Measurements from ENCODE around the gene SSTR5.
A peak's percentile ranks its signal among the peaks of the same experiment; 100 is the strongest.

SSTR5 gene

DNA sequence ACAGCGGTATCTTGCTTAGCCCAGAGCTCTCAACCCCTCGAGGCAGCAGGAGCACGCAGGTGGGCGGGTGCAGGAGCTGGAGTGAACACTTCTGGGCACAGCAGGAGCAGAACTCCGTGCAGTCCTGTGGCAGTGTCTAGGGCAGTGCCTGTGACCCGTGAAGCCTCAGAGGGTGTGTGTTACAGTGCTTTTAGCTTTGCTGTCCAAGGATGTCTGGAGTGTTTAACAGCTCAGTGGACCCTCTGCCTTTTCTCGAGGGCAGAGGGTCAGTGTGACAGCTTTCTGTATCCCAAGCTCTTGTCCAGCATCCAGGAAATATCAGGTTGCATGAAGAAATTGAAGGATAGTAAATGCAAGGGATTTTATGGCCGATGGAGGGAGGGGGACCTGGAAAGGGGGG lies 16.4 kb upstream of the SSTR5 start:
- no peak for DNase-seq

DNA sequence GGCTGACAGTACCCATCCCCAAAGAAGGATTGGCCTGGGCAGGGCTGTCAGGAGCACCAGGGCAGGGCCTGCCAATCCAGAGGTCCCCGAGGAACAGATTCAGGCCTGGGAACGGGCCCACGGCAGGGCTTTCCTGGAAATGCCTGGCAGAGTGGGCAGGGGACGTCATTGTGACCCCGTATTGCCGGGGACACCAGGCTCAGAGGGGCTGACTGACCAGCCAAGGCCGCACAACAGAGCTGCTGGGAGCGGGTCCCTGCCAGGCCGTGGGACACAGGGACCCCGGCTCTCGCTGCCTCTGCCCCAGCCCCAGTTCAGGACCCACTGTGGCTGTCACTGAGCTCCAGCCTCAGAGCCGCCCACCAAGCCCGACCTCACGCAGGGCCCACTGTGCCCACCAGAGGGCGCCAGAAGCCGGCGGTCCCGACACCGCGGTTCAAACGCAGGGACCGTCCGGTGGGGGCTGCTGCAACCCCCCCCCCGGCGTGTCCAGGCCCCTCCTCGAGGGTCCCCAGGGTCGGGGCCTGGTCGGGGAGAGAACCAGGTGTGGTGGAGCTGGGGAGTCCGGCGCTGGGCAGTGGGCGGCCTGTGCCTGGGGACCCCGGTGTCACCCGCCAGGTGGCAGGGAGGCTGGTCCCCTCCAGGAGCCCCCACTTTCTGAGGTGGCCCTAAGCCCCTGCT lies 15.2 kb upstream of the SSTR5 start:
- peak; percentile 56 for DNase-seq

DNA sequence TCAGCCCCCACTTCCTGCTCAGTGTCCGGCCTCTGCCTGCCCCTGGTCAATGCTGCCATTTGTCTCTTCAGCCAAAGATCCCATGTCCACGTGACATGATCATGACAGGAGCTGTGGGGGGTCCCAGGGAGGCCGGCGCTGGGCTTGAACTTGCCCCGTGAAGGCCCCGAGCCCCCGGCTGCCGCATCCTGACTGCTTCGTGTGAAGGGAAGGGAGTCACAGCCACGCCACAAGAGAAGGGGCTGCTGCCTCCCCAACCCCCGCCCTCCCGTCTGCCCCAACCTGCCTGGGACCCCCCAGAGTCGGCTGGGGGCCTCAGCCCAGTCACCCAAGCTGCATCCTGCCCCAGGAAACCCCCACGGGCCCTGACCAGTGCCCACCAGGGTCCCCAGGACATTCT lies 14.3 kb upstream of the SSTR5 start:
- no peak for DNase-seq

DNA sequence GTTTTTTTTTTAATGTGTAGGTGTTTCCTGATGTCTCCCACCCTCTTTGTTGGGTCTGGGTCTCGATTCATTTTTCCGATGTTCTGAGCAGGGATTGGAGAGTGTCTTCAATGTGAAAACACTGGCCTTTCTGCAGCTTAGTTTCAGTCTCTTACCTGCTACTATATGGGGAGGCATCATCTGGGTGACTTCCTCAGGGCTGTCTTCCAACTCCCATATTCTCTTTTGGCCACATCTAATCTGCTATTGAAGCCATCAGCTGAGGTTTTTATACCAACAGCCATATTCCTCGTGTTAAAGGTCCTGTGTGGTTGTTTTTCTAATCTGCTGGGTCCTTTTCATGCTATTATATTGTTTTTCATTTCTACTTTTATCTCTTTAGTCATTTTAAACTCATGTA lies 13.2 kb upstream of the SSTR5 start:
- DNase-seq, result no peak

DNA sequence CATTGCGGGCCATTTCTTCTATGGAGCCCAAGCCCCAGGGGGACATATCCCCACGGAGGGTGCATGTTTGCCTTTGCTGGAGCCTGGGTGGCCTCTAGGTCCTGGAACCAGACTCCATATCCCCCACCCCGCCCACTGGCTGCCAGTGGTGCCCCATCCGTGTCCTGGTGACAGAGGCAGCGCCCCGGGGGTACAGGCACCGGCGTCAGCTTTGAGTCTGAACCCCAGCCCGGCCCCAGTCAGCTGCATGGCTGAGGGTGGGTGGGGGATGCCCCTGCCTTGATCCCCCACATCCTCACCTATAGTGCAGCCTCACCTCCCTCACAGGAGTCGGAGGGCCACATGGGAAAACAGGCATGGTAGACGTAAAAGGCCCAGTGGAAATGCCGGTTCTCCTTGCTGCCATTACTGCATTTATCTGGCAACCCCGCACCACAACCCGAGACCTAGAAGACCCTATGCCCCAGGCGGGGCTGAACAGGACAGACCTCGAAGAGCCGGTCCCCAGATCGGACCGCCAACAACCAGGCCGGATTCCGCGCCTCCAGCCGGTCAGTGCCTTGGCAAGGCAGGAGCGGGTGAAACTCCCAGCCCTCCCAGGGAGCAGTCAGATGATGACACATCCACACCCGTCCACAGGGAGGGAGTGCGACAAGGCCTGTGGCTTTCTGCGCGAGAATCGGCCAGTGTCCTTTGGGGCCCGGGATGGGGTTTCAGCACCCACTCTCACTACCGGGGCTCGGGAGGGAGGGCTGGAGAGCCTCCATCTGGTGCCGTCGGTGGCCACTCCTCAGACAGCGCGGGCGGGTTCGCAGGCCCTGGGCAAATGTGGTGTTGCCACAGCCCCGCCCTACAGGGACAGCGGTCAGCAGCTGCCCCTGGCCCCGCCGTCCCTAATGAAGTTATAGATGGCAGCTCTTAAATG lies 11.9 kb upstream of the SSTR5 start:
- no peak for DNase-seq

DNA sequence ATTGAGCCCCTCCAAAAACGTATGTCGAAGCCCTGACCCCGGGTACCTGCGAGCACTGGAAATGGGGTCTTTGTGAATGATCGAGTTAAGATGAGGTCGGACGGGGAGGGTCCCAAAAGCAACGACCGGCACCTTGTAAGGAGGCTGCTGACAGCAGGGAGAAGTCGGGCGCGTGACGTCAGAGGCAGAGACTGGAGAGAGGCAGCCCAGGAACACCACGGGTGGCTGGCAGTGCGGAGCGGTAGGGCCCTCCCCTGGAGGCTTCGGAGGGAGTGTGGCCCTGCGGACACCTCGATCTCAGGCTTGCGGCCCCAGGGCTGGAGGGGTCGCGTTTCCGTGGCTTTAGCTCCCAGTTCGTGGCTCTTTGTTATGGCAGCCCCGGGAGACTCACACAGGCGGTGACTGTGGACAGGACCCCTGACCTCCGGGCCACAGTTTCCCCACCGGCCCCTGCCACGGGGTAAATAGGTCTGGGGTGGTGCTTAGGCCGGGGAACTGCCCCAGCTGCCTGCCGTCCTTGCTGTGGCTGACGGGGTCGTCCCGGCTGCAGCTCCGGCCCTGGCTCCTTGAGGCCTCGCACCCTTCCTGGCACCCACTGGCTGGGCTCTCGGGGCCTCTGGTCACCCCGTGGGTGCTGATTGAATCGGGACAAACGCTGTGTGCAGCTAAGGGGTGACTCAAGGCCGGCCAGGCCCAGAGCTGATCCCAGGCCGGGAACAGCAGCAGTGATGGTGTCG lies 10.6 kb upstream of the SSTR5 start:
- no peak for DNase-seq

DNA sequence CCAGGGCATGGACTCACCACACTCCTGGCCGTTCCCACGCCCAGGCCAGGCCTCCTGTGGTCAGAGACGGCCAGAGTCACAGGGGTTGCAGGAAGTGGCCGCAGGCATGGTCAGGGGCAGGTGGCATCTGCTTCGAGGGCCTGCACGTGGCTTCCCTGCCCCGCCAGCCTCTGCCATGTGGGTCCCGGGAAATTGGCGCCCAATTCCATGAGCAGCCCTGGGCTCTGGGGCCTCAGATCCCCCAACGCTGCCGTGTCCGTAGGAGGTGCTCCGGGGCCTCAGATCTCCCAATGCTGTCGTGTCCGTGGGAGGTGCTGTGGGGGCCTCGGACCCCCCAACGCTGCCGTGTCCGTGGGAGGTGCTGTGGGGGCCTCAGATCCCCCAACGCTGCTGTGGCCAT lies 9.7 kb upstream of the SSTR5 start:
- no peak for DNase-seq

DNA sequence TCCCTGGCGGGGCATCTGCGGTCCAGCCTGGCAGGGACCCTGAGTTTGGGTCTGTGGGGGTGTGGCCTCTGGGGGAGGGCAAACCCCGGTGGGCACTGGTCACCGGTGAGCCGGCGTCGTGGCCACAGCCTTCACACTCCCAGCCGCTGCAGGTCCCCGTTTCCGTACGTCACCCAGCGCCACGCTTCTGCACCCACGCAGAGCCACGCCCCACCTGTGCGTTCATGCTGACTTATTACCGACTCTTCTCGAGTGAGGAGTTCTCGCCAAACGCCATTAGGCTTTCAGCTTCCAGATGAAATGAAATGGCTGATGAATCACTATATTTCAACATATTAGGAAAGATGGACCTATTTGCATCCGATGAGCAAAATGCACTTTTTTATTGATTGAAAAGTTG lies 8.8 kb upstream of the SSTR5 start:
- DNase-seq, result no peak

DNA sequence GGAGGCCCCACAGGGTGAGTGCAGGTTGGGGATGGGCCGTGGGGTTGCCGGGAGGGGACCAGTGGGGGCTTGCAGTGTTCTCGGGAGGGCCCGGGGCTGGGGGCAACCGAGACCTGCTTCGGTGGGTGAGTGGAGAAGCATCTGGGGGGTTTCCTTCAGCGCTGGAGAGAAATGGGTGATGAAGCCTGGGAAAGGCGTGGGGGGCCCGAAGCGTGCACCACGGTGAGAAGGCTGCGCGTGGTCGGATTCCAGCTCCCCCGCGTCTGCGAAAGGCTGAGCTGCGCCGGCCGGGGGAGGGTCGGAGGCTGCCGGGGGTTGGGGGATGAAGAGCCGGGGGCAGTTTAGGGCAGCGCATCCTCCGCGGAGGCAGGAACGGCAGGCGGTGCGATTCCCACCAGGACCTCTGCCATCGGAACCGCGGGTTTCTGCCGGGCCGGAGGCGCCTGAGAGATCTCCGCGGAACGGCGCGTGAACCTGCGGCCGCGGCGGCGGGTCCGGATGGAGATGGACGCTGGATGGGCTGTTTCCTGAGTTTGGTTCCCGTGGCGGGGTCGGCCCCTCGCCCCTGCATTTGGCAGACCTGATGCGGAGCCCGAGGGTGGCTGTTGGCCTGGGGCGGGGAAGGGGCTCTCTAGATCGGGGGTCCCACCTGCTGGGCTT lies 6.9 kb upstream of the SSTR5 start:
- no peak for DNase-seq

DNA sequence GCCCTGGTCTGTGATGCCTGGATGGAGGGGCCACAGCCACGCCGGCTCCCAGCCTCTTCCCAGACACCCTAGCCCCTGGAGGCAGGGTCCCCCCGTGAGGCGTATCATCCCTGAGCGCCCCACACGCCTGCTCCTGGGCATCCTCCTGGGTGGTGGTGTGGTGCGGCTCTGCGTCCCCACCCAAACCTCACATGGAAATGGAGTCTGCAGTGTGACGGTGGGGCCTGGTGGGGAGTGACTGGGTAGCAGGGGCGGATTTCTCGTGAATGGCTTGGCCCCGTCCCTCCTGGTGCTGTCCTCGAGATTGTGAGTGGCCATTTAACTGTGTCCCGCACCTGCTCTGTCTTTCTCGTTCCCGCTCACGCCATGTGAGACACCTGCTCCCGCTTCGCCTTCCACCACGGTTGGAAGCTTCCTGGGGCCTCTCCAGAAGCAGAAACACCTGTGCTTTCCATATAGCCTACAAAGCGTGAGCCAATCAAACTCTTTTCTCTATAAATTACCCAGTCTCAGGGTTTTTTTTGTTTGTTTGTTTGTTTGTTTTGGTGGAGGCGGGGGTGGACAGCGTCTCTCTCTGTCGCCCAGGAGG lies 5.9 kb upstream of the SSTR5 start:
- DNase-seq, result no peak

DNA sequence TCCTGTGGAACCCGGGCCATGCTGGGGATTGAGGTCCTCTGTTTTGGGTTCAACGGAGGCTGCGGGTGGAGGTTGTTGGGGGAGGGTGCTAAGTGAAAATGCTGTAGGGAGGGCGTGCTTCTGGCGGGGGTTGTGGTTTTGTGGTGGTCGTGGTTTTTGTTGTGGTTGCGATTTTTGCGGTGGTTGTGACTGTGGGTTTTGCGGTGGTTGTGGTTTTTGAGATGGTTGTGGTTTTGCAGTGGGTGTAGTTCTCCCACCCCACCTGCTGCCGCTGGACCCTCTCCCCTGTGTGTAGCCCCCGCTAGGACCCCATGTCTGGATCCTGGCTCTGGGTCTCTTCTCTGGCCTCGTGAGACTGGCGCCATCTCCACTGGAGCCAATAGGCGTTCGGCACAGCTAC lies 4.9 kb upstream of the SSTR5 start:
- no peak for DNase-seq

DNA sequence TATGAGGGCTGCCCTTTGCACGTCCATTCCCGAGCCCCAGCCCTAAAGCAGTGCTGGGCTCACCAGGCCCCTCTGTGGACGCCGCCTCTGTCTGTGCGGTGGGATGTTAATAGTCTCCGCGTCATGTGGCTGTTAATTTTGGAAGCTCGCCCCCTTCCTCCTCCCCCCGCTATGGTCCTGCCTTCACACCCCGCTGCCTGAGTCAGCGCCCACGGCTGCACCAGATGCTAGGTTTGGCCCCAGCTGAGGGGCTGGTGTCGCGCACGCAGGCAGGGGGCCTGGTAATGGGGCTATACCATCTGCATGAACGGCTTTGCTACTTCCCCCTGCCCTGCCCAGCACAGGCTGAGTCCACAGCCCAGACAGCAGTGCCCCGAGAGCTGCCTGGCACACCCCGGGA lies 4.1 kb upstream of the SSTR5 start:
- no peak for DNase-seq

DNA sequence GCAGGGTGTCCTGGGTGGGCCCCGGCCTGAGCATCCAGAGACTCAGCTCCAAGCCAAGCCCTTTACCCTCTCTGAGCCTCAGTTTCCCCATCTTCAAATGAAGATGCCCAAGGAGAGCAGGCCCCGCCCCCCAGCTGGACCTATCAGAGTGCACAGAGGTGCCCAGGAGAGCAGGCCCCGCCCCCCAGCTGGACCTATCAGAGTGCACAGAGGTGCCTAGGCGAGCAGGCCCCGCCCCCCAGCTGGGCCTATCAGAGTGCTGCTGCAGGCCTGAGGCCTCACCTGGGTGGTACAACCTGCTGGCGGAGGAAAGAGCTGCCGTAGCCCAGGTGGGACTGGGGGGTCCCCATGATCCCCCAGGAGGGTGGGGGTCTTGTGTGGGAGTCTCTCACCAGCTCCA lies 3.4 kb upstream of the SSTR5 start:
- DNase-seq, result no peak

DNA sequence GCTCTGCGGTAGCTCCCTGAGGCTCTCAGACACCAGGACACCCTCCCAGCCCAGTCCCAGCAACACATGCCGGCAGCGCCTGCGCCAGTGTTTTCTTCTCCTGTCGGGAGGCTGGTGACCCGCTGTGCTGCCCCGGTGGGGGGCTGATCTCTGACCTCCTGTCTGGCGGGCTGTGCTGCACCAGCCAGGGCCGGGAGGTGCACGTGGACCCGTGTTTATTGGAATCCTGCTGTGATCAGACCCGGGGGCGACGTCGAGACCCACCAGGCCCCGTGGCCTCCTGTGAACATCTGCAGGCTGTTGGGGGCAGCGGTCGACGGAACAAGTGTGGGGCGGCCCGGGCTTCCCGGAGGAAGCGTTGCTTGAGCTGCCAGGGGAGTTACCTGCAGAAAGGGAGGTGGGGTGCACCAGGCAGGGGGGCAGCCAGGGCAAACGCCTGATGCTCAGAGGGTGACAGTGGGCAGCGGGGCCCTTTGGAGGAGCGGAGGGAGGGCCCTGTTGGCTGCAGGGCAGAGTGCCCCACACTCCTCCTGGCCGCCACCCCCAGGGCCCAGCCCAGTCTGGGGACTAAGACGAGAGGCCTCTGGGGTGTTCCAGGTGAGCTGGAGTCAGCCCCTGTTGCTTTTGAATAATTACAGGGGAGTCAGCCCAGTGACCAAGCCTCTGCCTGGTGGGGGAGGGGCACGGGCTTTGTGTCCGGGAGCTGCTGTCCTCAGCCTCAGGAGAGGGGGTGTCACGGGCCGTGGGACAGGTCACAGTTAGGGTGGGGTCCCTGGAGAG lies 2.3 kb upstream of the SSTR5 start:
- DNase-seq, result no peak

DNA sequence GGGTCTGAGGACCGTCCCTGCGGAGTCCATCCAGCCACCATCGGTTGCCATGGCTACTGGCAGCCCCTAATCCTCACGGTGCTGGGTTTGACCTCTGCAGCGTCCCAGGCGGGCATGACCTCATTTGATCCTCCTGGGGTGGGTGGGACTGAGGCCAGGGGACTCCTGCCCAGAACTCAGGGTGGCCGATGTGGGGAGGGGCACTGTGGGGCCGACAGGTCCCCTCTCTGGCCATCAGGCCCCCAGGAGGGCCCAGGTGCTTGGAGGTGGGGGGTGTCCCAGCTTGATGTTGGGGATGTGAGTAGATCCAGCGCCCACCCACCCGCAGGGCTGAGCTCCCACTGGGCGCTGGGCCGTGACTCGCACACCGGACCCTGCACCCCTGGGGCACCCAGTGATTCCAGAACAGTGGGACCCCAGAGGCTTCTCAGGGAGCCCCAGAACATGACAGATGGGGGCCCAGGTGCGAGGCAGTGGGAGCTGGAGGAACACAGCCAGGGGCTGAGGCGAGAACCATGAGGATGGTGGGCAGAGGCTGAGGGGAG lies 1.6 kb upstream of the SSTR5 start:
- DNase-seq, result no peak

DNA sequence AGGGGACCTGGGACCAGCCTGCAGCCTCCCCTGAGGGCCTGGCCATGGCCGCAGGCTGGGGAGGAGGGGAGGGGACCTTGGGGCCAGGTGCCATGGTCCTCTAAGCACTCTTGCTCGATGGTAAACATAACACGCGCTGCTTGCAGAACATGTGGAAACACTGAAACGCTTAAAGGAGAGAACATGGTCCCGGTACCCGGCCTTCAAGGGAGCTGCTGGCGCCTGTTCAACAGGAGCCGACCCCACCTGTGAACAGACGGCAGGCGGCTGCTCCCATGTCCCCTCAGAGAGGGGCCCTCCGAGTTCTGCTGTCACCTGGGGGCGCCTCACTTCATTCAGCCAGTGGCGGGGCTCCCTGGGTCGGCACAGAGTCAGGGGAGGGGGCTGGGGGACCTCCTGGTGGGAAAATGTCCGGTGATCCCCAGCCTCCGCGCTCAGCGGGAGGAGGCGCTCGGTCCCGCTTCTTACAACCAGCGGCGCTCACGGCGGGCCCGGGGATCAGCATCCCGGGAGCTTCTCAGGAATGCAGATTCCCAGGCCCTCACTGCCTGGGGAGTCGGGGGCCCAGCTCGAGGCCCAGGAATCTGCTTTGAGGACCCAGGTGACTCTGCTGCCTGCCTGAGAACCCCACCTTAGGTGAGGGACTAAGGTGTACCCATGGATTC lies 854 bp upstream of the SSTR5 start:
- no peak for DNase-seq

DNA sequence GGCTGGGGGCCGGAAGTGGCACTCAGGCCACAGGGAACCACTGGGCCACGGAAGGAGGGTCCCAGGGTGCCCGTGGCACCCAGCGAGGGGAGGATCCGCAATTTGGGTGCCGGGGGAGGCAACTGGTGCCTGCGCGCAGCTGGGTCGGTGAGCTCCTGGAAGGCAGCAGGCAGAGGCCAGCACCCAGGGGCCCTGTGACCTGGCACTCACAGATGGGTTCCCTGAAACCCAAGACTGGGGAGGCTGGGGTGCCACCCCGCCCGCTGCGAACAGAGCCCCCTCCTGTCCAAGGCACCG lies 663 bp downstream of the SSTR5 start:
- no peak for DNase-seq

DNA sequence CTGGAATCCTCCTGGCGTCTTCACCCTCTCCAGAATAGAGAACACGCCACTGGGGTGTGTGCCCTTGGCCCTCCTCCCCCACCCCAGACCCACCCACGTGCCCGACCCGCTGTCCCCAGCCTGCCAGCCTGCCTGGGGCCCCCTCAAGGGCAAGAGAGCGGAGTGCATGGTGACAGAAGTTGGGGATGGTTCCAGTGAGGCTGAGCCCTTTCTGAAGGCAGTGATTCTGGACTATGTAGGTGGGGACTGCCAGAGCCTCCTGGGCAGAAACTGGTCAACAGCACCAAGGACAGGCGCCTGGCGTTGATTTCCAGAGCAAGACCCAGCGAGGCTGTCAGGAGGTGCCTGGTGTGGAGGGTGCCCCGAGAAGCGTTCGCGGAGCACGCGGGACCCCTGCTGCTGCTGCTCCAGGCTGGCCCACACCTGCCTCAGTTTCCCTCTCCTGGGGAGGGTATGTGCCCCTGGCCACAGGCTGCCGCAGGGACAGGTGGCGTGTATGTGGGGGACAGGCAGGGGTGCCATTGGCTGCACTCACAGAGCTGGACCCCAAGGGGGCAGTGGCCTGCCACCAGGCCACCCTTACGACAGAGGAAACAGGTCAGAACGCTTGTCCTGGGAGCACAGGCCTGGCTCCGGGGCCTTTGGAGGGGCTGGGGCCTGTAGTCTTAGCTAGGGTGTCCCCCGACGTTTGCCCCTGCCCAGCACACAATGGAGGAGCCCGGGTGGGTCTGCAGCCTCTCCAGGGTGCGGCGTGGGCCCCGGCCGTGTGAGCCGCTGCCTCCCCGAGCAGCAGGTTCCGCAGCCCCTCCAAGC lies 1.2 kb downstream of the SSTR5 start:
- no peak for DNase-seq

DNA sequence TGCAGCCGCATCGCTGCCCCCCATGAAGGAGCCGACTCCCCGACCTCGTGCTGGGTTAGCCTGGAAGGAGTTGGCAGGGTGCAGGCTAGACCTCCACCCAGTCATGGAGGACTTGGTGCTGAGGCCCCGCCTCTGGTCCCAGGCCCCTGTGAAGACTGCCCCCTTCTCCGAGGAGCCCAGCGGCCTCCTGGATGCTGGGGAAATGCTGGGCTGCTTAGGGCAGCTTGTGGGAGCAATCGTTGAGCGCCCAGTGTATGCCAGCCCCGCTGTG lies 1.8 kb downstream of the SSTR5 start:
- no peak for DNase-seq

DNA sequence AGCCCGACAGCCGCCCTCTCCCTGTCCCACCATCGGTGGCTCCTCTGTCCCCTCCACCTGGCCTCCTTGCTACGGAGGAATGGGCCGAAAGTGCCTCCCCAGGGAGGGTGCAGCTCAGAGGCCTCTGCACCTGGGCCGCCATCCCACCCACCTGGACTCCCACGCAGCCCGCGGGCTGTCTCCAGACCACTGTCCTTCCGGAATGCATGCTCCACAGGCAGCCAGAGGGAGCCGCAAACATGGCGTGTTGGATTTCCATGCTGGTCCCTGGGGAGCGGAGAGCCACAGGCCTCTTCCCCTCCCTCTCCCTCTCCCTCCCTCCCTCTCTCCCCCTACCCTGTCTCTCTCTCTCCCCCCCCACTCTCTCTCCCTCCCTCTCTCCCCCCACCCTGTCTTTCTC lies 3.0 kb downstream of the SSTR5 start:
- DNase-seq, result no peak
